Transverse colon (tissue), 4 donors: Measurements from ENCODE around the gene ST8SIA1. TPM values are rescaled to one million over a fixed set of nuclear protein-coding genes. Genes with fewer than 3 reads are reported as not detected.

Experiments
- DNase-seq: peaks from one replicate; pipeline ENCODE4 v3.0.0-alpha.2; 2019
- H3K27ac ChIP-seq, 4 donors: fragments of 200-600 bp; sonication (generic); 2 replicates each; pipeline ENCODE4 v1.5.1; 2016 to 2018; ENCODE audit warnings: inconsistent platforms in 4 of 4
- H3K27me3 ChIP-seq: fragments of 200-600 bp; sonication (generic); 2 replicates; pipeline ENCODE4 v1.5.1; 2017; ENCODE audit warnings: inconsistent platforms
- H3K36me3 ChIP-seq, 4 donors: fragments of 200-600 bp; sonication (generic); 2 replicates each; pipeline ENCODE4 v1.5.1; 2017 to 2019; ENCODE audit warnings: inconsistent platforms in 4 of 4
- H3K4me1 ChIP-seq, 4 donors: fragments of 200-600 bp; sonication (generic); 2 replicates each; pipeline ENCODE4 v1.5.1; 2017 to 2020; ENCODE audit warnings: inconsistent platforms in 4 of 4
- H3K4me3 ChIP-seq, 4 donors: fragments of 200-600 bp; sonication (generic); 1 replicate in 1 of 4; 2 replicates in 3 of 4; pipeline versions ENCODE4 v1.5.1 to v1.6.1; 2017 to 2019; ENCODE audit warnings: inconsistent platforms in 4 of 4
- H3K9me3 ChIP-seq, 2 donors: fragments of 200-600 bp; sonication (generic); 2 replicates each; pipeline ENCODE4 v1.5.1; 2017 to 2019; ENCODE audit warnings: inconsistent platforms in 2 of 2
- CTCF ChIP-seq, 5 experiments: fragments of 200-600 bp in 3 of 5; fragments of 450-650 bp in 2 of 5; sonication (generic) in 3 of 5; IDR thresholded peaks; 1 replicate in 2 of 5; 2 replicates in 3 of 5; pipeline ENCODE4 v1.5.1; 2016 to 2017; ENCODE audit warnings: antibody characterized with exemption in 5 of 5, inconsistent platforms in 3 of 5, mild to moderate bottlenecking in 2 of 5, moderate library complexity in 1 of 5
- EP300 ChIP-seq: sonication (generic); formaldehyde crosslinking; IDR thresholded peaks from one replicate; pipeline ENCODE4 v1.6.1; 2017; ENCODE audit warnings: antibody characterized with exemption, low read depth
- POLR2A ChIP-seq: fragments of 450-650 bp; IDR thresholded peaks from one replicate; pipeline ENCODE4 v1.6.1; 2016; ENCODE audit warnings: antibody characterized with exemption, mild to moderate bottlenecking, moderate library complexity
- POLR2AphosphoS5 ChIP-seq, 3 donors: sonication (generic); formaldehyde crosslinking; IDR thresholded peaks; one replicate each; pipeline ENCODE4 v1.6.1; 2016; ENCODE audit warnings: antibody characterized with exemption in 3 of 3
- WGBS, 2 donors: methylation state at CpG; one replicate each; pipeline ENCODE4 v1.1.5; 2018; ENCODE audit warnings: low coverage in 1 of 2; 5-methylcytosine and 5-hydroxymethylcytosine counted together
- in situ Hi-C, 4 donors: fragments of 200-750 bp; cut with MboI; loops; one replicate each; pipeline versions ENCODE4 v1.15.0 to v1.15.1; 2017; ENCODE audit warnings: low sequenced_read_pairs in 3 of 4, low pct_ligation_motif_present in 1 of 4, low pct_unique_long_range_greater_than_20kb in 1 of 4
- intact Hi-C: fragments of 100-400 bp; cut with DNase I; formaldehyde crosslinking; loops from one replicate; pipeline ENCODE4 v1.15.1; 2023; ENCODE audit warnings: low total_unique reads
- total RNA-seq, 4 donors: library from RNA; depleted of rRNA; stranded (reverse); fragments of >200 nt; gene quantifications; one replicate each; pipeline ENCODE4 v1.1.0, GENCODE V29; 2016

ST8SIA1 gene
- total RNA-seq, 4 donors from 2014 or later = 1.4 to 4.5 (median 3.9) TPM

- intact Hi-C loops = no loop called here
- 71% methylated on average over 1 of the region's 1 CpG for WGBS, 2 donors
These were observed 30.2 kb downstream of the ST8SIA1 start for GRCh38 chr12:22304341-22304740.

GRCh38 chr12:22299294-22299912 is 35.1 kb downstream of the ST8SIA1 start:
- intact Hi-C loops = no loop called here
- H3K9me3 ChIP-seq = peaks cover 4 to 9% of the 10 kb centered on the region in 2 donors
- H3K36me3 ChIP-seq = no peaks in the 10 kb centered on the region
- H3K4me3 ChIP-seq = no peak overlapping the region
- no peak for TF ChIP-seq POLR2A
- no peak for TF ChIP-seq POLR2AphosphoS5 (IDR thresholded peaks at IDR 0.05)
- in situ Hi-C loops = no loop called here
- H3K27ac ChIP-seq = no peak overlapping the region
- H3K27me3 ChIP-seq = no peaks in the 10 kb centered on the region
- peaks cover 0 to 4% (median 0%) of the 10 kb centered on the region in 4 donors for H3K4me1 ChIP-seq
- no peak for DNase-seq

More at GRCh38 chr12:22304341-22304740, 30.2 kb downstream of the ST8SIA1 start:
- TF ChIP-seq EP300 (no peak), POLR2AphosphoS5 (IDR thresholded peaks at IDR 0.05) (no peak), POLR2A (no peak), CTCF (IDR thresholded peaks at IDR 0.05) (no peak)
- Histone ChIP-seq H3K9me3 (peaks cover 0 to 5% of the 10 kb centered on the region in 2 donors), H3K4me1 (peaks cover 0 to 4% (median 0%) of the 10 kb centered on the region in 4 donors), H3K4me3 (no peak overlapping the region), H3K36me3 (no peaks in the 10 kb centered on the region), H3K27ac (peak overlapping the region in 3 of 4 donors; percentile 27 to 51 (median 35)), H3K27me3 (no peaks in the 10 kb centered on the region)
- no peak for DNase-seq
- in situ Hi-C loops = no loop called here

GRCh38 chr12:22289250-22289649 is 45.3 kb downstream of the ST8SIA1 start:
- Histone ChIP-seq H3K27me3 (no peaks in the 10 kb centered on the region), H3K27ac (no peak overlapping the region), H3K9me3 (peaks cover 0 to 3% of the 10 kb centered on the region in 2 donors), H3K4me3 (no peak overlapping the region), H3K4me1 (no peaks in the 10 kb centered on the region), H3K36me3 (no peaks in the 10 kb centered on the region)
- TF ChIP-seq POLR2AphosphoS5 (IDR thresholded peaks at IDR 0.05) (no peak), CTCF (IDR thresholded peaks at IDR 0.05) (no peak), POLR2A (no peak), EP300 (no peak)
- WGBS, 2 donors = 58 to 82% methylated on average over 4 to 6 of the region's 6 CpGs
- intact Hi-C loops = no loop called here
- DNase-seq = no peak
- in situ Hi-C loops = no loop called here

GRCh38 chr12:22287776-22288621 is 46.5 kb downstream of the ST8SIA1 start:
- no peaks in the 10 kb centered on the region for H3K36me3 ChIP-seq
- no peak overlapping the region for H3K27ac ChIP-seq
- peaks cover 0 to 3% of the 10 kb centered on the region in 2 donors for H3K9me3 ChIP-seq
- intact Hi-C loops (no loop called here), in situ Hi-C loops (no loop called here)
- WGBS, 2 donors = 41 to 53% methylated on average over 8 to 11 of the region's 11 CpGs
- no peaks in the 10 kb centered on the region for H3K27me3 ChIP-seq
- no peak for DNase-seq
- peaks cover 0 to under 1% (median 0%) of the 10 kb centered on the region in 4 donors for H3K4me1 ChIP-seq
- H3K4me3 ChIP-seq = no peak overlapping the region
- TF ChIP-seq CTCF (IDR thresholded peaks at IDR 0.05) (no peak), EP300 (no peak), POLR2A (no peak), POLR2AphosphoS5 (IDR thresholded peaks at IDR 0.05) (no peak)
